HG02678 (cell line): ENCODE results near the gene SPOCD1.

Experiments used
- ATAC-seq: cut with Tn5 transposase; IDR thresholded peaks from one replicate; pipeline ENCODE4 v1.9.1; 2021; ENCODE audit warnings: mild to moderate bottlenecking, moderate library complexity; ENCODE audit not compliant: unreplicated experiment

The SPOCD1 gene

GRCh38 chr1:31742462-31743212 is 73.2 kb downstream of the SPOCD1 start:
- ATAC-seq: no peak
